Measurements from ENCODE around the gene KLHL4.
"Not testable (repeated sequence)": the region's sequence is repeated elsewhere in the genome, so short reads cannot be mapped to it uniquely, and the experiment has no call there.

The KLHL4 gene

GRCh38 chrX:87663421-87663820 is 145.8 kb downstream of the KLHL4 start:
- no peaks in the 10 kb centered on the region for H3K9me3 ChIP-seq (ENCODE audit: insufficient read depth, low read length)
- no peak overlapping the region for H3K9ac ChIP-seq (ENCODE audit: insufficient read length, low read depth)
- TF ChIP-seq SUZ12 (IDR thresholded peaks at IDR 0.05; ENCODE audit: extremely low read depth, insufficient read depth, insufficient read length) = no peak
- TF ChIP-seq ZNF274 (IDR thresholded peaks at IDR 0.05; ENCODE audit: low read depth, low read length) = no peak
- TF ChIP-seq YY1 (IDR thresholded peaks at IDR 0.05; ENCODE audit: insufficient read depth, insufficient read length) = no peak
- no peak for DNase-seq (ENCODE audit: low read depth, low spot score)
- H3K27me3 ChIP-seq (ENCODE audit: insufficient read depth, insufficient read length) = no peaks in the 10 kb centered on the region
- no peaks in the 10 kb centered on the region for H3K36me3 ChIP-seq (ENCODE audit: insufficient read depth, insufficient read length, low read length)
- no peak overlapping the region for H3K4me3 ChIP-seq (ENCODE audit: insufficient read length, low read depth)
- H3K4me1 ChIP-seq (ENCODE audit: insufficient read depth, insufficient read length) = no peaks in the 10 kb centered on the region

GRCh38 chrX:87664381-87664780 is 146.8 kb downstream of the KLHL4 start:
- Histone ChIP-seq H3K4me1 (ENCODE audit: insufficient read depth, insufficient read length) (no peaks in the 10 kb centered on the region), H3K27me3 (ENCODE audit: insufficient read depth, insufficient read length) (no peaks in the 10 kb centered on the region), H3K36me3 (ENCODE audit: insufficient read depth, insufficient read length, low read length) (no peaks in the 10 kb centered on the region), H3K9me3 (ENCODE audit: insufficient read depth, low read length) (no peaks in the 10 kb centered on the region), H3K4me3 (ENCODE audit: insufficient read length, low read depth) (no peak overlapping the region), H3K9ac (ENCODE audit: insufficient read length, low read depth) (no peak overlapping the region)
- no peak for DNase-seq (ENCODE audit: low read depth, low spot score)
- TF ChIP-seq YY1 (IDR thresholded peaks at IDR 0.05; ENCODE audit: insufficient read depth, insufficient read length) (no peak), ZNF274 (IDR thresholded peaks at IDR 0.05; ENCODE audit: low read depth, low read length) (no peak), SUZ12 (IDR thresholded peaks at IDR 0.05; ENCODE audit: extremely low read depth, insufficient read depth, insufficient read length) (no peak)

- TF ChIP-seq ZNF274 (IDR thresholded peaks at IDR 0.05; ENCODE audit: low read depth, low read length) = no peak
- no peak for TF ChIP-seq SUZ12 (IDR thresholded peaks at IDR 0.05; ENCODE audit: extremely low read depth, insufficient read depth, insufficient read length)
- no peak for TF ChIP-seq YY1 (IDR thresholded peaks at IDR 0.05; ENCODE audit: insufficient read depth, insufficient read length)
- peak; percentile 42 for DNase-seq (ENCODE audit: low read depth, low spot score)
- Histone ChIP-seq H3K9me3 (ENCODE audit: insufficient read depth, low read length) (no peaks in the 10 kb centered on the region; the same call in 1 of the 2 replicates), H3K36me3 (ENCODE audit: insufficient read depth, insufficient read length, low read length) (no peaks in the 10 kb centered on the region), H3K4me1 (ENCODE audit: insufficient read depth, insufficient read length) (no peaks in the 10 kb centered on the region), H3K9ac (ENCODE audit: insufficient read length, low read depth) (no peak overlapping the region), H3K4me3 (ENCODE audit: insufficient read length, low read depth) (no peak overlapping the region), H3K27me3 (ENCODE audit: insufficient read depth, insufficient read length) (no peaks in the 10 kb centered on the region)
Measured at GRCh38 chrX:87679849-87680248, 162.2 kb downstream of the KLHL4 start.

DNA sequence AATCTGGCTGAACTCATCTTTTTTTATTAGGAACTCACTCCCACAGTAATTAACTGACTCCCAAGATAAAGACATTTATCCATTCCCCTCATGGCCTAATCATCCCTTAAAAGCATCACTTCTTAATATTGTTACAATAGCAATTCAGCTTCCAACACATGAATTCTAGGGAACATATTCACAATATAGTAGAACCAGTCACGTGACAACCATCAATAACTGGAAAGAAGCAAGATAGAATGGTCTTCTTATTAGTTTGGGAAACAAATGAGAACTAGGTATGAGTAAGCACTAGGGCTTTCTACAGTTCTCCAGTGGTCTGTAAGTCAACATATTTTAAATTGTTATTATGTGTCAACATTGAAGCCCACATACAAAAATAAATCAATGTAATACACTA is 170.1 kb downstream of the KLHL4 start:
- H3K4me3 ChIP-seq (ENCODE audit: insufficient read length, low read depth) = no peak overlapping the region
- no peaks in the 10 kb centered on the region for H3K27me3 ChIP-seq (ENCODE audit: insufficient read depth, insufficient read length)
- H3K4me1 ChIP-seq (ENCODE audit: insufficient read depth, insufficient read length) = no peaks in the 10 kb centered on the region
- DNase-seq (ENCODE audit: low read depth, low spot score) = no peak
- H3K9me3 ChIP-seq (ENCODE audit: insufficient read depth, low read length) = peaks cover 12% of the 10 kb centered on the region
- H3K9ac ChIP-seq (ENCODE audit: insufficient read length, low read depth) = no peak overlapping the region
- no peaks in the 10 kb centered on the region for H3K36me3 ChIP-seq (ENCODE audit: insufficient read depth, insufficient read length, low read length)
- no peak for TF ChIP-seq ZNF274 (IDR thresholded peaks at IDR 0.05; ENCODE audit: low read depth, low read length)
- TF ChIP-seq SUZ12 (IDR thresholded peaks at IDR 0.05; ENCODE audit: extremely low read depth, insufficient read depth, insufficient read length) = no peak
- TF ChIP-seq YY1 (IDR thresholded peaks at IDR 0.05; ENCODE audit: insufficient read depth, insufficient read length) = no peak

DNA sequence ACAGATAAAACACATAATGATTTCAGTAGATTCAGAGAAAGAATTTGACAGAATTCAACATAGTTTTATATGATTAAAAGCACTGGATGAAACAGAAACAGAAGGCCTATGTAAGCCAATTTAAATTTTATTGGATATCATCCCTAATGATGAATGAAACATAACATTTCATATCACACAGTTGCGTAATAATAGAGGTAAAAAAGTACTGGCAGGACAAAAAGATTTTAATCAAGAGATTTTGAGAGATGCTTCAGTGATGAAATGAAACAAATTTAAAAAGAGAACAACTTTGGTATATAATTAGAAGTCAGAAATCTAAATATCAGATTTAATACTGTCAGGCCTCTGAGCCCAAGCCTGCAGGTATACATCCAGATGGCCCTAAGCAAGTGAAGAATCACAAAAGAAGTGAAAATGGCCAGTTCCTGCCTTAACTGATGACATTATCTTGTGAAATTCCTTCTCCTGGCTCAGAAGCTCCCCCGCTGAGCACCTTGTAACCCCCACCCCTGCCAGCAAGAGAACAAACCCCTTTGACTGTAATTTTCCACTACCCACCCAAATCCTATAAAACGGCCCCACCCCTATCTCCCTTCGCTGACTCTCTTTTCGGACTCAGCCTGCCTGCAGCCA is 170.6 kb downstream of the KLHL4 start:
- H3K36me3 ChIP-seq (ENCODE audit: insufficient read depth, insufficient read length, low read length); H3K4me3 ChIP-seq (ENCODE audit: insufficient read length, low read depth); DNase-seq (ENCODE audit: low read depth, low spot score); H3K9ac ChIP-seq (ENCODE audit: insufficient read length, low read depth); H3K27me3 ChIP-seq (ENCODE audit: insufficient read depth, insufficient read length); H3K4me1 ChIP-seq (ENCODE audit: insufficient read depth, insufficient read length): not testable (repeated sequence)
- peaks cover 12% of the 10 kb centered on the region for H3K9me3 ChIP-seq (ENCODE audit: insufficient read depth, low read length)

DNA sequence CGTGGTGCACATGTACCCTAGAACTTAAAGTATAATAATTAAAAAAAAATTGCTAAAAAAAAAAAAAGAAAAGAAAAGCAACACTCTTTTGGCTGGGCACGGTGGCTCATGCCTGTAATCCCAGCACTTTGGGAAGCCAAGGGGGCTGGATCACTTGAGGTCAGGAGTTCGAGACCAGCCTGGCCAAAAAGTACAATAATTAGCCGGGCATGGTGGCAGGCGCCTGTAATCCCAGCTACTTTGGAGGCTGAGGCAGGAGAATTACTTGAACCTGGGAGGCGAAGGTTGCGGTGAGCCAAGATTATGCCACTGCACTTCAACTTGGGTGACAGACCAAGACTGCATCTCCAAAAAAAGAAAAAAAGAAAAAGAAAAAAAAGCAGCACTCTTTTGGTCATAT is 171.6 kb downstream of the KLHL4 start:
- H3K9me3 ChIP-seq (ENCODE audit: insufficient read depth, low read length) = peaks cover 12% of the 10 kb centered on the region
- H3K27me3 ChIP-seq (ENCODE audit: insufficient read depth, insufficient read length); H3K9ac ChIP-seq (ENCODE audit: insufficient read length, low read depth); H3K36me3 ChIP-seq (ENCODE audit: insufficient read depth, insufficient read length, low read length); DNase-seq (ENCODE audit: low read depth, low spot score); H3K4me3 ChIP-seq (ENCODE audit: insufficient read length, low read depth); H3K4me1 ChIP-seq (ENCODE audit: insufficient read depth, insufficient read length): not testable (repeated sequence)

DNA sequence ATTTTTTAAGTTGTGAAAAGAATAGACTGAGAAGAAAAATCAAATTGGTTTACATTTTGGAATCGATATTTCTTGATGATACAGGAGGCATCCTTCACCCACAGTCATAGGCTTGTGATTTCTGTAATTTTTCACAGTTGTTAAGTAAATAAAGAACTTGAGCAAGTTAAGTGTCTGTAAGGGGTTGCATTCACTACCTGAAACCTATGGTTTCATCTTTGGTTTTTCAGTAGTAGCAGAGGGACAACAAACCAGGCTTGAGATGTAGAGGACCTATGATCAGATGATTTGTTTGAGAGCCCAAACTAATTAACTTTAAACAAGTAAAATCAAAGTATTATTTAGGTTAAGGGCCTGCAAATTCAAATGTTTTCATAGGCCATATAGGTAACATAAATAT is 175.6 kb downstream of the KLHL4 start:
- Histone ChIP-seq H3K4me3 (ENCODE audit: insufficient read length, low read depth) (no peak overlapping the region), H3K9ac (ENCODE audit: insufficient read length, low read depth) (no peak overlapping the region), H3K36me3 (ENCODE audit: insufficient read depth, insufficient read length, low read length) (no peaks in the 10 kb centered on the region), H3K9me3 (ENCODE audit: insufficient read depth, low read length) (peaks cover 2% of the 10 kb centered on the region; the same call in 1 of the 2 replicates), H3K27me3 (ENCODE audit: insufficient read depth, insufficient read length) (no peaks in the 10 kb centered on the region), H3K4me1 (ENCODE audit: insufficient read depth, insufficient read length) (no peaks in the 10 kb centered on the region)
- DNase-seq (ENCODE audit: low read depth, low spot score) = no peak
- no peak for TF ChIP-seq YY1 (IDR thresholded peaks at IDR 0.05; ENCODE audit: insufficient read depth, insufficient read length)
- no peak for TF ChIP-seq ZNF274 (IDR thresholded peaks at IDR 0.05; ENCODE audit: low read depth, low read length)
- TF ChIP-seq SUZ12 (IDR thresholded peaks at IDR 0.05; ENCODE audit: extremely low read depth, insufficient read depth, insufficient read length) = no peak

DNA sequence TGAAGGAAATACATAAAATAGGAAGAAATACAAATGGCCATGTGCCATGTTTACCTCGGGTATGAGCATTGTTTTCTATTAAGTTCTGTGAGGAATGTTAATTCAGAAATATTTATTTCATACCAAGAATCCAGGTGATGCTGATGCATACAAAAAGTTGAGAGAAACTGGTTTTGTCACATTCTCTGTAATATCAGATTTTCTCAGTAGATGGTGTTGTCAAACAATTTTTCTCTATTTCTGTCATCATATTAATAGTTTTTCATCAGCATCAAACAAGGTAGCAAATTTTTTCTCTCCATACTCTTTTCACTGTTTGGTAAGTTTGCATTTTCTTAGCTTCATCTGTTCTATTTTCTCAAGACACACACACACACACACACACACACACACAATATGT is 179.8 kb downstream of the KLHL4 start:
- Histone ChIP-seq H3K4me1 (ENCODE audit: insufficient read depth, insufficient read length) (no peaks in the 10 kb centered on the region), H3K27me3 (ENCODE audit: insufficient read depth, insufficient read length) (no peaks in the 10 kb centered on the region), H3K9ac (ENCODE audit: insufficient read length, low read depth) (no peak overlapping the region), H3K36me3 (ENCODE audit: insufficient read depth, insufficient read length, low read length) (no peaks in the 10 kb centered on the region), H3K4me3 (ENCODE audit: insufficient read length, low read depth) (no peak overlapping the region), H3K9me3 (ENCODE audit: insufficient read depth, low read length) (no peaks in the 10 kb centered on the region)
- TF ChIP-seq YY1 (IDR thresholded peaks at IDR 0.05; ENCODE audit: insufficient read depth, insufficient read length) (no peak), ZNF274 (IDR thresholded peaks at IDR 0.05; ENCODE audit: low read depth, low read length) (no peak), SUZ12 (IDR thresholded peaks at IDR 0.05; ENCODE audit: extremely low read depth, insufficient read depth, insufficient read length) (no peak)
- DNase-seq (ENCODE audit: low read depth, low spot score) = no peak

Data from NT2/D1 (cell line).